Naive thymus-derived CD4-positive, alpha-beta T cell (primary cell): Measurements from ENCODE around the gene GALNT2. TPM values are rescaled to one million over a fixed set of nuclear protein-coding genes. Genes with fewer than 3 reads are reported as not detected.

ENCODE experiments used
- ATAC-seq: fragments of 150-1000 bp; cut with Tn5 transposase; 2 replicates; pipeline ENCODE4 v1.10.0; 2021; ENCODE audit warnings: mild to moderate bottlenecking, moderate library complexity
- CTCF ChIA-PET: fragments of 350-600 bp; sonication (Branson Sonifier 250); formaldehyde crosslinking; loops from one replicate; lab custom pipeline; 2021; ENCODE audit warnings: antibody characterized with exemption; lab: Charles Lee
- POLR2A ChIA-PET: fragments of 350-600 bp; sonication (Branson Sonifier 250); formaldehyde crosslinking; loops from one replicate; lab custom pipeline; 2021; ENCODE audit warnings: antibody characterized with exemption, inconsistent platforms; lab: Charles Lee
- DNase-seq, 9 donors: peaks; one replicate each; pipeline versions ENCODE4 v3.0.0 to v3.0.0-alpha.2; 2020 to 2022; ENCODE audit warnings: mixed read lengths in 1 of 9
- H3K27ac ChIP-seq: one replicate; pipeline ENCODE4 v1.7.0; 2013; ENCODE audit warnings: mild to moderate bottlenecking, low read depth, low read length, moderate library complexity
- H3K27me3 ChIP-seq, 2 donors: one replicate each; pipeline ENCODE4 v1.7.0; 2013; ENCODE audit warnings: low read length in 2 of 2, mild to moderate bottlenecking in 2 of 2, moderate library complexity in 2 of 2; ENCODE audit not compliant: control insufficient read depth in 2 of 2, insufficient read depth in 2 of 2
- H3K36me3 ChIP-seq, 3 experiments: 1 replicate in 2 of 3; 2 replicates in 1 of 3; pipeline ENCODE4 v1.7.0; 2013; ENCODE audit warnings: low read length in 3 of 3, mild to moderate bottlenecking in 3 of 3, moderate library complexity in 1 of 3; ENCODE audit not compliant: insufficient read depth in 3 of 3, control insufficient read depth in 2 of 3
- H3K4me1 ChIP-seq, 2 donors: one replicate each; pipeline ENCODE4 v1.7.0; 2013; ENCODE audit warnings: low read length in 2 of 2, mild to moderate bottlenecking in 2 of 2, moderate library complexity in 1 of 2; ENCODE audit not compliant: control insufficient read depth in 2 of 2, insufficient read depth in 2 of 2
- H3K4me3 ChIP-seq: 2 replicates; pipeline ENCODE4 v1.7.0; 2013; ENCODE audit warnings: mild to moderate bottlenecking, low read length
- H3K9me3 ChIP-seq, 3 experiments: 1 replicate in 2 of 3; 2 replicates in 1 of 3; pipeline ENCODE4 v1.7.0; 2013; ENCODE audit warnings: low read length in 3 of 3; ENCODE audit not compliant: control insufficient read depth in 2 of 3
- H3K27ac Mint-ChIP-seq, 9 donors: one replicate each; pipeline ENCODE4 v1.8.0; 2020 to 2022; ENCODE audit warnings: mixed read lengths in 9 of 9, mild to moderate bottlenecking in 8 of 9, moderate library complexity in 5 of 9, inconsistent platforms in 2 of 9
- H3K27me3 Mint-ChIP-seq, 5 donors: one replicate each; pipeline ENCODE4 v1.8.0; 2021 to 2022; ENCODE audit warnings: mixed read lengths in 5 of 5, mild to moderate bottlenecking in 1 of 5
- H3K36me3 Mint-ChIP-seq, 5 donors: one replicate each; pipeline ENCODE4 v1.8.0; 2020 to 2022; ENCODE audit warnings: mixed read lengths in 5 of 5, mild to moderate bottlenecking in 3 of 5, inconsistent platforms in 1 of 5
- H3K4me1 Mint-ChIP-seq, 7 donors: one replicate each; pipeline ENCODE4 v1.8.0; 2020 to 2022; ENCODE audit warnings: mixed read lengths in 7 of 7, mild to moderate bottlenecking in 3 of 7, inconsistent platforms in 1 of 7
- H3K4me3 Mint-ChIP-seq, 10 donors: one replicate each; pipeline ENCODE4 v1.8.0; 2020 to 2022; ENCODE audit warnings: mild to moderate bottlenecking in 10 of 10, mixed read lengths in 10 of 10, moderate library complexity in 6 of 10, inconsistent platforms in 2 of 10
- H3K9me3 Mint-ChIP-seq, 11 donors: one replicate each; pipeline ENCODE4 v1.8.0; 2020 to 2022; ENCODE audit warnings: mixed read lengths in 11 of 11, mild to moderate bottlenecking in 4 of 11, inconsistent platforms in 1 of 11, moderate library complexity in 1 of 11
- intact Hi-C, 2 donors: fragments of 100-400 bp; cut with micrococcal nuclease; formaldehyde crosslinking; loops; one replicate each; pipeline ENCODE4 v1.15.1; 2023
- polyA plus RNA-seq, 2 donors: library from polyadenylated mRNA; unstranded; fragments of 300-500 nt; fragmentation: Illumina TruSeq; gene quantifications; one replicate each; pipeline ENCODE4 v1.2.3, GENCODE V29; 2021
- total RNA-seq, 6 experiments: library from RNA in 5 of 6; stranded (reverse) in 5 of 6; gene quantifications; 1 replicate in 5 of 6; 2 replicates in 1 of 6; pipeline ENCODE4 v1.2.3 and lab custom pipeline; 2021 to 2026

Gene GALNT2
- total and polyA plus RNA-seq, 7 experiments from 2014 or later, result 12.0 to 32.7 (median 23.3) TPM

- Histone ChIP-seq H3K4me1 (no peaks in the 10 kb centered on the region), H3K36me3 (no peaks in the 10 kb centered on the region), H3K27ac (no peak overlapping the region), H3K9me3 (no peaks in the 10 kb centered on the region), H3K27me3 (no peaks in the 10 kb centered on the region), H3K4me3 (no peak overlapping the region)
- Mint-ChIP-seq H3K27ac (no peak overlapping the region), H3K4me3 (no peak overlapping the region), H3K4me1 (no peaks in the 10 kb centered on the region), H3K9me3 (peaks cover 2 to 21% (median 10%) of the 10 kb centered on the region in 11 donors), H3K36me3 (peaks cover 0 to 12% (median 2%) of the 10 kb centered on the region in 5 donors), H3K27me3 (peaks cover 14 to 27% (median 24%) of the 10 kb centered on the region in 5 donors)
- intact Hi-C loops, result no loop called here
- no peak for ATAC-seq
- DNase-seq, result no peak
- ChIA-PET POLR2A (no interaction called here), CTCF (no interaction called here)
Observed at GRCh38 chr1:230040440-230040839, 26.6 kb upstream of the GALNT2 start.

- H3K4me1 Mint-ChIP-seq, result no peaks in the 10 kb centered on the region
- H3K4me1 ChIP-seq, result no peaks in the 10 kb centered on the region
- H3K27ac Mint-ChIP-seq, result no peak overlapping the region
- H3K4me3 Mint-ChIP-seq, result no peak overlapping the region
- ChIA-PET POLR2A (no interaction called here), CTCF (no interaction called here)
- no peaks in the 10 kb centered on the region for H3K9me3 ChIP-seq
- no peaks in the 10 kb centered on the region for H3K36me3 ChIP-seq
- peaks cover 0 to 3% (median 0%) of the 10 kb centered on the region in 11 donors for H3K9me3 Mint-ChIP-seq
- no peak overlapping the region for H3K27ac ChIP-seq
- peaks cover 14 to 24% (median 22%) of the 10 kb centered on the region in 5 donors for H3K27me3 Mint-ChIP-seq
- no peak overlapping the region for H3K4me3 ChIP-seq
- DNase-seq (no peak), ATAC-seq (no peak)
- H3K27me3 ChIP-seq, result no peaks in the 10 kb centered on the region
- intact Hi-C loops, result no loop called here
- H3K36me3 Mint-ChIP-seq, result no peaks in the 10 kb centered on the region
Observed at GRCh38 chr1:230043081-230043480, 24.0 kb upstream of the GALNT2 start.

DNA sequence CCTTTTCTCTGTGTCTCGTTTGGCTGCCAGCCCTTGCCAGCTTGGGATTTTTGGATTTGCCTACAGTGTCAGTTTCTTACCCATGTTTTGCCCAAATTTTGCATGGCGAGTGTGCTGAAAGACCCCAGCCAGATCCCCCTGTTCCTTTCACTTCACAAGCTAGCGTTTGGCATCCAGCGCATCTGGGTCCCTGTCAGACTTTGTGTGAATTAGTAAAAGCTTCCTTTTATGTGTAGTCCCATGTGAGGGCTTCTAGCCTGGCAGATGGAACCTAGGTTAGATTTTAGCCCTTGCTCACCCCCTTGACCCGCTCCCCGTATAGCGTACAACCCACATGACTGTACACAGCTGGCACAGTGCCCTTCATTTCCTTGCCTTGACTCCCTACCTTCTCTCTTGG lies 22.3 kb upstream of the GALNT2 start:
- intact Hi-C loops, result no loop called here
- no peak overlapping the region for H3K4me3 Mint-ChIP-seq
- ATAC-seq, result no peak

DNA sequence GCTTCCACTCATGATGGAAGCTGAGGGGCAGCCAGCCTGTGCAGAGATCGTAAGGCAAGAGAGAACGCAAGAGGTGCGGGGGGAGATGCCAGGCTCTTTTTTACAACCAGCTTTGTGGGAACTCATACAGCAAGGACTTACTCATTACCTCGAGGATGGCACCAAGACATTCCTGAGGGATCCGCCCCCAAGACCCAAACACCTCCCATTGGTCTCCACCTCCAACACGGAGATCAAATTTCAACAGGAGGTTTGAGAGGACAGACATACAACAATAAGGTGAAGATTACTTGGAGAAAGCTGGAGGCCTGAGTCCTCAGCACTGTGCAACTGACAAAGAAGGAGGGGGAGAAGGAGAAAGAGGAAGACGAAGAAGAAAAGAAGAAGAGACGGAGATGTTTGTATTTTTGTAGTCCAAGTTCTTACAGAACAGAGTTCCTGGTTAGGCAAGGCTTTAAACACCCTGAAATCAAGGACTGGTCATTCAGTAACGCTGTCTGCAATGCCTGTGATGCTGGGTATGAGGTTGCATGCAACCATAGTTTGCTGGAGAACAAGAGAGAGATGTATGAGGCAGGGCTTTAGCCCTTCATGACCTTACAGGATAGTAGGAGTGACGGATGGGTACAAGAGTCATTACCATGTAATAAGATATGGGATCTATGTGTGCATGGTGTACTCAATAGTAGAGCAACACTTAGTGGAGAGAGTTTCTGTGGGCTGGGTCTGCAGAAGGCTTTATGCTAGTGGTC lies 19.7 kb upstream of the GALNT2 start:
- Histone ChIP-seq H3K4me1 (no peaks in the 10 kb centered on the region), H3K9me3 (no peaks in the 10 kb centered on the region), H3K27me3 (no peaks in the 10 kb centered on the region), H3K4me3 (no peak overlapping the region), H3K36me3 (no peaks in the 10 kb centered on the region), H3K27ac (no peak overlapping the region)
- Mint-ChIP-seq H3K9me3 (peaks cover 0 to 4% (median 0%) of the 10 kb centered on the region in 11 donors), H3K27me3 (peaks cover 9 to 24% (median 21%) of the 10 kb centered on the region in 5 donors), H3K27ac (no peak overlapping the region), H3K4me3 (no peak overlapping the region), H3K36me3 (no peaks in the 10 kb centered on the region), H3K4me1 (peaks cover 3 to 16% (median 6%) of the 10 kb centered on the region in 7 donors)
- no peak for DNase-seq
- no peak for ATAC-seq
- POLR2A ChIA-PET, result no interaction called here
- intact Hi-C loops, result no loop called here
- CTCF ChIA-PET, result no interaction called here

More for the DNA sequence above, 22.3 kb upstream of the GALNT2 start:
- Histone ChIP-seq H3K27ac (no peak overlapping the region), H3K4me3 (no peak overlapping the region), H3K4me1 (no peaks in the 10 kb centered on the region), H3K36me3 (no peaks in the 10 kb centered on the region), H3K9me3 (no peaks in the 10 kb centered on the region), H3K27me3 (no peaks in the 10 kb centered on the region)
- no peak for DNase-seq
- POLR2A ChIA-PET, result no interaction called here
- H3K4me1 Mint-ChIP-seq, result peaks cover 0 to 4% (median 0%) of the 10 kb centered on the region in 7 donors
- H3K36me3 Mint-ChIP-seq, result no peaks in the 10 kb centered on the region
- peaks cover 0 to 2% (median 0%) of the 10 kb centered on the region in 11 donors for H3K9me3 Mint-ChIP-seq
- CTCF ChIA-PET, result no interaction called here
- H3K27me3 Mint-ChIP-seq, result peaks cover 14 to 24% (median 23%) of the 10 kb centered on the region in 5 donors
- H3K27ac Mint-ChIP-seq, result no peak overlapping the region

DNA sequence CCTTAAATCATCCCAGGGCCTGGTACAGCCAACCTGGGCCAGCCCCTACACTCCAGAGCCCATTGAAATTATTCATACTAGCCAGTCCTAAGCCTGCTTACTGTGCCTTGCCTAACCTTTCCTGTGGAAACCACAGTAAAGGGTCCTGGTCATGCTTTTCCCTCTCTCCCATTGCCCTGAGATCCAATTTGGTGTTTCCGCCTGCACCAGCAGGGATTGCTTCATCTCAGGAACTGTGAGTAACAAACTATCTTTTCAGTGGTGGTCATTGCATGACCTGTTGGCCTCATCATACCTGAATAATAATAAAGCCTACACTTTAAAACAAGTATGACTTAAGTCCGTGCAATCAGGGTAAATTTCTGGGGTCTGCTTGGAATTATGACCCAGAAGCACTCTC lies 18.7 kb upstream of the GALNT2 start:
- no peaks in the 10 kb centered on the region for H3K4me1 ChIP-seq
- ChIA-PET POLR2A (no interaction called here), CTCF (no interaction called here)
- no peaks in the 10 kb centered on the region for H3K27me3 ChIP-seq
- H3K36me3 ChIP-seq, result no peaks in the 10 kb centered on the region
- no peak overlapping the region for H3K4me3 ChIP-seq
- peaks cover 4 to 15% (median 13%) of the 10 kb centered on the region in 5 donors for H3K27me3 Mint-ChIP-seq
- intact Hi-C loops, result no loop called here
- no peak for ATAC-seq
- DNase-seq, result no peak
- no peak overlapping the region for H3K27ac ChIP-seq
- no peak overlapping the region for H3K4me3 Mint-ChIP-seq
- H3K9me3 ChIP-seq, result no peaks in the 10 kb centered on the region
- H3K36me3 Mint-ChIP-seq, result no peaks in the 10 kb centered on the region
- H3K27ac Mint-ChIP-seq, result no peak overlapping the region
- H3K9me3 Mint-ChIP-seq, result peaks cover 0 to 4% (median 0%) of the 10 kb centered on the region in 11 donors
- H3K4me1 Mint-ChIP-seq, result peaks cover 3 to 16% (median 6%) of the 10 kb centered on the region in 7 donors

GRCh38 chr1:230048922-230049321 lies 18.1 kb upstream of the GALNT2 start:
- ChIA-PET POLR2A (no interaction called here), CTCF (no interaction called here)
- DNase-seq (no peak), ATAC-seq (no peak)
- H3K27me3 Mint-ChIP-seq, result peaks cover 0 to 12% (median 9%) of the 10 kb centered on the region in 5 donors
- H3K4me3 Mint-ChIP-seq, result no peak overlapping the region
- peaks cover 0 to 4% (median 0%) of the 10 kb centered on the region in 11 donors for H3K9me3 Mint-ChIP-seq
- no peaks in the 10 kb centered on the region for H3K36me3 ChIP-seq
- peaks cover 3 to 16% (median 6%) of the 10 kb centered on the region in 7 donors for H3K4me1 Mint-ChIP-seq
- H3K27ac ChIP-seq, result no peak overlapping the region
- intact Hi-C loops, result no loop called here
- H3K27me3 ChIP-seq, result no peaks in the 10 kb centered on the region
- no peak overlapping the region for H3K27ac Mint-ChIP-seq
- no peaks in the 10 kb centered on the region for H3K36me3 Mint-ChIP-seq
- H3K4me1 ChIP-seq, result no peaks in the 10 kb centered on the region
- H3K9me3 ChIP-seq, result no peaks in the 10 kb centered on the region
- no peak overlapping the region for H3K4me3 ChIP-seq

DNA sequence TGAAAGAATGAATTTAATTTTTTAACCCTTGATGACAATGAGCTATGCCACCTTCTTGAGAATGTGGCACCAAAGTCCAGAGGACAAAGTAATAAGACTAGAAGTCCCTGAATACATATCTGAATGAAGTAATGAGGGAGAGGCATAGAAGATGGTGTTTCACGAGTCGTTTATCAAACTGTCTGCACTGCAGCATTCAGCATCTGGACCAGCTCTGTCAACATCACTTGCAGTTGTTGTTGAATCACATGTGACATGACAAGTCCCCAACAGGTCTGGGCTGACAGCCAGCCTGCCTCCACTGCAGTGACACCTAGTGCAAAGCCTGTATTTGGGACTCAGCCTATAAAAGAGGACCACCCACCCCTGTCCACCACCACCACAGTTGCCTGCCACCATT lies 17.3 kb upstream of the GALNT2 start:
- Mint-ChIP-seq H3K4me3 (peak overlapping the region in 1 of 10 donors; percentile 21), H3K27ac (no peak overlapping the region), H3K27me3 (peaks cover 0 to 9% (median 5%) of the 10 kb centered on the region in 5 donors), H3K9me3 (peaks cover 0 to 4% (median 0%) of the 10 kb centered on the region in 11 donors), H3K36me3 (no peaks in the 10 kb centered on the region), H3K4me1 (peaks cover 3 to 16% (median 6%) of the 10 kb centered on the region in 7 donors)
- DNase-seq (no peak), ATAC-seq (no peak)
- intact Hi-C loops, result no loop called here
- Histone ChIP-seq H3K4me3 (no peak overlapping the region), H3K36me3 (no peaks in the 10 kb centered on the region), H3K9me3 (no peaks in the 10 kb centered on the region), H3K4me1 (no peaks in the 10 kb centered on the region), H3K27ac (no peak overlapping the region), H3K27me3 (no peaks in the 10 kb centered on the region)
- ChIA-PET POLR2A (no interaction called here), CTCF (no interaction called here)
